WERI-Rb-1 (cell line): ENCODE results near the gene TRIP11.

Experiments used
- DNase-seq: peaks from one replicate; pipeline ENCODE4 v3.0.0-alpha.2; 2020
- H3K27ac ChIP-seq: fragments of 250-450 bp; sonication (Bioruptor Pico); 2 replicates; pipeline ENCODE4 v1.5.1; 2020; ENCODE audit warnings: mild to moderate bottlenecking, moderate library complexity
- H3K27me3 ChIP-seq: fragments of 250-450 bp; sonication (Bioruptor Pico); 2 replicates; pipeline ENCODE4 v1.5.1; 2021; ENCODE audit warnings: mild to moderate bottlenecking, low read depth, moderate library complexity; ENCODE audit not compliant: insufficient read depth, severe bottlenecking
- H3K36me3 ChIP-seq: fragments of 250-450 bp; sonication (Bioruptor Pico); 2 replicates; pipeline ENCODE4 v1.5.1; 2020; ENCODE audit warnings: mild to moderate bottlenecking, moderate library complexity
- H3K4me3 ChIP-seq: 2 replicates; pipeline ENCODE4 v1.5.1; 2011; ENCODE audit warnings: low read depth, mild to moderate bottlenecking, control low read depth, low read length
- H3K9me3 ChIP-seq: fragments of 250-450 bp; sonication (Bioruptor Pico); 2 replicates; pipeline ENCODE4 v1.5.1; 2021; ENCODE audit warnings: mild to moderate bottlenecking, moderate library complexity; ENCODE audit not compliant: severe bottlenecking
- TF ChIP-seq, protein P1 (sequence below): IDR thresholded peaks from 2 replicates; pipeline ENCODE4 v1.5.1; 2011; ENCODE audit warnings: low read depth, mild to moderate bottlenecking, control low read depth, inconsistent platforms, low read length

TRIP11 gene

DNA sequence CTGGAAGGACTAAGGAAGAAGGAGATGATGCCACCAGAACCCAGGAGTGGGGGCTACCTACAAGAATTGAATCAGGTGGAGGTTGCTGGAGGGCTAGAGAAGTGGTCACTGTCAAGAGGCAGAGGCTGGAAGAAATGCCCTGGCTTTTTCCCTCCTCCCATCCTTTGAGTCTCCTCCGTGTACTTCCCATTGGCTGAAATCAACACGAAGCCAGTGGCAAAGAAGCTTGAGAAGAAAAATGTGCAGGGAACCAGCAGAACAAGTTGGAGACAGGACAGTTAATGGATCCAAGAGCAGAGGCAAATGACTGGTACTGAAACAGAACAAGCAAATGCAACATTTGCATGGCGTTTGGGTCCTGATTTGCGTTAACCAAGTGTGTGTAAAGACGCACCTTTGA, 83.2 kb downstream of the TRIP11 start:
- no peak overlapping the region for H3K27ac ChIP-seq
- no peaks in the 10 kb centered on the region for H3K27me3 ChIP-seq
- no peak for DNase-seq
- H3K4me3 ChIP-seq, result no peak overlapping the region
- H3K9me3 ChIP-seq, result no peaks in the 10 kb centered on the region
- TF ChIP-seq, protein P1, sequence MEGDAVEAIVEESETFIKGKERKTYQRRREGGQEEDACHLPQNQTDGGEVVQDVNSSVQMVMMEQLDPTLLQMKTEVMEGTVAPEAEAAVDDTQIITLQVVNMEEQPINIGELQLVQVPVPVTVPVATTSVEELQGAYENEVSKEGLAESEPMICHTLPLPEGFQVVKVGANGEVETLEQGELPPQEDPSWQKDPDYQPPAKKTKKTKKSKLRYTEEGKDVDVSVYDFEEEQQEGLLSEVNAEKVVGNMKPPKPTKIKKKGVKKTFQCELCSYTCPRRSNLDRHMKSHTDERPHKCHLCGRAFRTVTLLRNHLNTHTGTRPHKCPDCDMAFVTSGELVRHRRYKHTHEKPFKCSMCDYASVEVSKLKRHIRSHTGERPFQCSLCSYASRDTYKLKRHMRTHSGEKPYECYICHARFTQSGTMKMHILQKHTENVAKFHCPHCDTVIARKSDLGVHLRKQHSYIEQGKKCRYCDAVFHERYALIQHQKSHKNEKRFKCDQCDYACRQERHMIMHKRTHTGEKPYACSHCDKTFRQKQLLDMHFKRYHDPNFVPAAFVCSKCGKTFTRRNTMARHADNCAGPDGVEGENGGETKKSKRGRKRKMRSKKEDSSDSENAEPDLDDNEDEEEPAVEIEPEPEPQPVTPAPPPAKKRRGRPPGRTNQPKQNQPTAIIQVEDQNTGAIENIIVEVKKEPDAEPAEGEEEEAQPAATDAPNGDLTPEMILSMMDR, result no peak
- H3K36me3 ChIP-seq, result no peaks in the 10 kb centered on the region

DNA sequence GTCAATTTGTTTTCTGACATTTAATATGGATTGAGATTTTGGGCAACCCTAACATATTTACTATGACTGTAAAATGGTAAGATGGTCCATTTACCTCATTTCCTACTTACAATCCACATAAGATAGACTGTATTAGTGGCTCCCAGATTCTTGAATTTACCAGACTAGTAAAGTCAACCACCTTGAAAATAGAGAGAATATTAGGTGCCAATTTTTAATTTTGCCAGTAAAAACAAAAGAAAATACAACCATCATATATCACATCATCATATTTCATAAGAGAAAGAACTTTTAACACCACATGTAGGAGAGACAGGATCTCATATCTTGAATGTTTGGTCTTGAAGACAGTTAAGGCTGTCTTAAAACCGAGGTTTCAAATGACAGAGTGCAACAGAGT, 84.7 kb downstream of the TRIP11 start:
- H3K9me3 ChIP-seq, result no peaks in the 10 kb centered on the region
- H3K27me3 ChIP-seq, result no peaks in the 10 kb centered on the region
- TF ChIP-seq, protein P1, result no peak
- no peak overlapping the region for H3K27ac ChIP-seq
- H3K4me3 ChIP-seq, result no peak overlapping the region
- H3K36me3 ChIP-seq, result no peaks in the 10 kb centered on the region
- DNase-seq, result no peak

DNA sequence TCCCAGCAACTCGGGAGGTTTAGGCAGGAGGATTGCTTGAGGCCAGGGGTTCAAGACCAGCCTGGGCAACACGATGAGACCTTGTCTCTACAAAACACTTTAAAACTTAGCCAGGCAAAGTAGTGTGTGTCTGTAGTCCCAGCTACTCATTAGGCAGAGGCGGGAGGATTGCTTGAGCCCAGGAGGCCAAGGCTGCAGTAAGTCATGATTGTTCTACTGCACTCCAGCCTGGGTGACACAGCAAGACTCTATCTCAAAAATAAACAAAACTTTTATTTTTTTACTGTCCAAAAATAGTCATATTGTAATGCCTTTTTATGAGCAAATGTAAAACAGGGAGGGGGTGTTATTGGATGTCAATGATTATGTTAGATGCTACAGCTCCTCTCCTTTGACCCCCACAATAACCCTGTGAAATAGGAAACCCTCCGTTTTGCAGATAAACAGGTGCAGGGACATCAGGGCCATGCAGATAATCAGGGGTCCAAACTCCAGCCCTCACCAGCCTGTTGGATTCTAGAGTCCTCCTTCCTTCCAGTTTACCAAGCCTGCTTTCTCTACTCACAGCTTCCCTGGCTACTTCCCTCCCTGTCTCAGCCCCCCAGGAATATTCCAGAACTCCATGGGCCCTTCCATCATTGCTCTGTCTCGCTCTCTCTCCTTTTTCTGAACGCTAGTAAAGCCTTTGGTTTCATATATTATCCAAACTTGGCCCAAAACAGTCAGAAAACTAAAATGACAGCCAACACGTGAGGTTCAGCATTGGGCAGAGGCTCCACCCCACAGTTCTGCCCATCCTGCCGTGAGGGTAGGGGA, 86.5 kb downstream of the TRIP11 start:
- no peak for DNase-seq
- Histone ChIP-seq H3K27me3 (no peaks in the 10 kb centered on the region), H3K36me3 (no peaks in the 10 kb centered on the region), H3K9me3 (no peaks in the 10 kb centered on the region), H3K27ac (no peak overlapping the region), H3K4me3 (no peak overlapping the region)
- TF ChIP-seq, protein P1, result no peak

DNA sequence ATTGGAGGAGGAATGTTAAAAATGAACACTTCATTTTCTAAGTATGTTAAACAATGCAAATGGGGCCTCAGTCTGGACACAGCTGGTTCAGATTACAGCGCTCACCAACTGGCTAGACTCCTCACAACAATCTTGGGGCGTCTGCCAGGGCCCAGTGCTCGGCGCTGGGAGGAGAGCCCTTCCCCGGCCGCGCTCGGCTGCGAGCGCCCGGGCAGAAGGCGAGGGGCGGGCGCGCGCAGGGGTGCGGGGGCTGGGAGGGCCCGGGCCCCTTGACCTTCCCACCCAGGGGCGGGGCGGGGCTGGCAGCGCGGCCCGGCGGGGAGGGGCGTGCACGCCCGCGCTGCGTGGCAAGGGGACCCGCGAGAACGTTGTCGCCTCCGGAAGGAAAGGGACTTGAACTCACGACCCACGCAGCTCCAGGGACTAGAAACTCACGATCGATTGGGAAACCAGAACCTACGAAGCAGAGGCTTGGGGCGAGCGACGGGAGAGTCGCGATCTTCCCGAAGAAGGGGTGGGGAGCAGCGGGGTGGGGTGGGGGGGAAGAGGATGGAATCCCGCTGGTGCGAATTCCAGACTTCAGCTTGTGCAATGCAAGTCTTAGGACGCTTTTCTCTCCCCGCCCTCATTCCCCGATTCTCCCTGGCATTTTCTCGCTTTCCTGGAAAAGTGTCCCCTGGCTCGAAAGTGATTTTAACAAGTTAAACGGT, 92.2 kb downstream of the TRIP11 start, which contains the start of gene FBLN5:
Gene FBLN5 (minus strand): TSS at position 220 of the 710 bp plus-strand sequence. CDS start 465 bp downstream, outside the sequence.
- Histone ChIP-seq H3K36me3 (no peaks in the 10 kb centered on the region), H3K27me3 (no peaks in the 10 kb centered on the region), H3K27ac (no peak within 1 kb of the TSS), H3K9me3 (no peaks in the 10 kb centered on the region), H3K4me3 (peak within 1 kb of the TSS; percentile 52)
- DNase-seq, result peak; percentile 22
- TF ChIP-seq, protein P1, result no peak

DNA sequence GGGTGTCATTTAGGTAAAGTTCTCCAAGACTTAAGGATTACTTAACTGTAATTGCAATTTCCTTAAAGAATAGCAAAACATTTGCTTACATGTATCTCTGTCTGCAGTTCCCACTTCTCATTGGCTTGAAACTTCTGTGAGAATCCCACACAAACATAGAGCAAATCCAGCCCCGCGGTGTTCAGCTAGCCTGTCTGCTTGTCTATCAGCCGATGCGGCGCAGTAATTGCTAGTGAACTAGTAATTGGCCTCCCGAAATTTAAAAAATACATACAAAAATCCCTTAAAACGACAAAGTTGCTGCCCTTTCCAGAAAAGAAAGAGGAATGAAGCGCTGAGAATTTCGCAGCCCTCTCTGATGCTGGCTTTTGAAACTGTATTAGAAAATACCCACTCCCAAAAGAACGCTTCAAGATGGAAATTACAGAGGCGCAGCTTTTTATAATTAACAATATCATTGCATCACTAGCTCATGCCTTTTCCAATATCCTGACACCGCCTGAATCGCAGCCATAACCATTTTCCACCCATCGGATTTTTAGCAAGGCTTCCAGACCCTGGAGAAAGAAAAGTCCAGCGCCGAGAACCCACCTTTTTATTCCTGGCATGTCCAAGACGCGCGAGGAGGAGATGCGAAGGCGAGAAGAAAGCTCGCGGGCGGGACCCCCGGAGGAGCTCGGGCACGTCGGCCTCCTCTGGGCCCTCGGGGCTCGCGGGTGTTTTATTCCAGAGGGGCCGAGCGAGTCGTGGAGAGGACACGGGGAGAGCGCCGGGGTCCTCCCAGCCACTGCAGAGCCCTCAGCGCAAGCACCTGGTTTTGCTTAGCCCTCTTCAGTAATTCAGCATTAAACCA, 93.0 kb downstream of the TRIP11 start:
- Histone ChIP-seq H3K4me3 (peak overlapping the region; percentile 52), H3K27ac (no peak overlapping the region), H3K36me3 (no peaks in the 10 kb centered on the region), H3K9me3 (no peaks in the 10 kb centered on the region), H3K27me3 (no peaks in the 10 kb centered on the region)
- TF ChIP-seq, protein P1, result no peak
- DNase-seq, result no peak
